Measurements from ENCODE around the gene PRKG1.
A peak's percentile ranks its signal among the peaks of the same experiment; 100 is the strongest.
"Not testable (repeated sequence)": the region's sequence is repeated elsewhere in the genome, so short reads cannot be mapped to it uniquely, and the experiment has no call there.

Gene PRKG1

GRCh38 chr10:51377932-51378599, 303.8 kb downstream of the PRKG1 start:
- DNase-seq (ENCODE audit: low read depth): no peak

DNA sequence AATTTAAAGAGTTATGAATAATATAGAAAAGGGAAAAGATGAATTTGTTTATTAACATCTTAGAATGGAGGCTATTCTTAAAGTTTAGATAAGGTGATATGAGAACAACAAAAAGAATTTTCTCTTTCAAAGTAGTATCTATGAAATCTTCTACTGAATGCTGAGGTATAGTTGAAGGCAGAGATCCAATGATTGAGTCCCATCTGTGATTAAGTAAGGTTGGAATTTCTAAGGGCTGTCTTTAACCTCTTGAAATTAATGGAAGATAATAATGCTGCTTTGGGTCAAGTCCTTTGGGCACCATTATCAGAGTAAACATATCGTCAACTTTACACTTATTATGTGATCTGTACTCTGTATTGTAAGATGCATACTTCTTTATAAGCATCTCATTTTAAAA, 307.9 kb downstream of the PRKG1 start:
- no peak for DNase-seq (ENCODE audit: low read depth)

- no peak for DNase-seq (ENCODE audit: low read depth)
Observed at GRCh38 chr10:51384971-51385370, 310.7 kb downstream of the PRKG1 start.

GRCh38 chr10:51386248-51386885, 312.1 kb downstream of the PRKG1 start:
- no peak for DNase-seq (ENCODE audit: low read depth)

GRCh38 chr10:51389415-51390321, 315.4 kb downstream of the PRKG1 start:
- peak; percentile 92 for DNase-seq (ENCODE audit: low read depth)

- not testable (repeated sequence) for DNase-seq (ENCODE audit: low read depth)
Observed at GRCh38 chr10:51393006-51393405, 318.7 kb downstream of the PRKG1 start.

DNA sequence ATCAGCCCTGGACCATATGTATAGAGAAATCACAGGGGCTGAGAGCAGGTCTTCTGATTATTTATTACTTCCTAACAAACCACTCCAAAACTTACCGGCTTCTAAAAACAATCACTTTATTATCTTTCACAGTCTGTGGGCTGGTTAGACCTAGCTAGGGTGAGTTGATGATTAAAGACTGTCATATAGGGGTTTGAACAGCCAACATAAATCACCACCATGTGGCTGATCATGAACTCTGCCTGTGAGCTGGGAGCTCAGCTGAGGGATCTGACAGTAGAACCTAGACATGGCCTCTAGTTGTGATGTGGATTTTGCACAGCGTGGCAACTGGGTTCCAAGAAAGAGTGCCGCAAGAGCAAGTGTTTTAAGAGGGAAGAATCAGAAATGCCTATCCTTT, 319.8 kb downstream of the PRKG1 start:
- no peak for DNase-seq (ENCODE audit: low read depth)

DNA sequence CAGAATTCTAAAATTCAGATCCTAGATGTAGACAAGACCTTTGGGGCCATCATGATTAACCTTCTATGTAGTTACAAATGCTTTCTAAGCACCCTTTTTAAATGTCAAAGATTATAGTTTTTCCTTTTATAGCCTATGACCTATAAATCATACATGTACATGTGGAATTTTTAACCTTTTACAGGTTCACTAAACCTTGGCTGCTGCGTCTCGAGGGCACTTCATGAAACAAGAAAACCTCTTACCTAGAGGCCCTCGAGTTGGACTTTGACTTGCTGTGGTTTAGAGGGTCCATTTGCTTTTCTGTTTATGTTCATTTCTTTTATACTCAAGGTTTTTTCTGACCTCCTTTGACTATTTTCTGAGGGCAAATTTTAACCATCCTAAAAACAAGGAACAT, 323.0 kb downstream of the PRKG1 start:
- DNase-seq (ENCODE audit: low read depth): no peak

GRCh38 chr10:51397695-51398094, 323.4 kb downstream of the PRKG1 start:
- no peak for DNase-seq (ENCODE audit: low read depth)

DNA sequence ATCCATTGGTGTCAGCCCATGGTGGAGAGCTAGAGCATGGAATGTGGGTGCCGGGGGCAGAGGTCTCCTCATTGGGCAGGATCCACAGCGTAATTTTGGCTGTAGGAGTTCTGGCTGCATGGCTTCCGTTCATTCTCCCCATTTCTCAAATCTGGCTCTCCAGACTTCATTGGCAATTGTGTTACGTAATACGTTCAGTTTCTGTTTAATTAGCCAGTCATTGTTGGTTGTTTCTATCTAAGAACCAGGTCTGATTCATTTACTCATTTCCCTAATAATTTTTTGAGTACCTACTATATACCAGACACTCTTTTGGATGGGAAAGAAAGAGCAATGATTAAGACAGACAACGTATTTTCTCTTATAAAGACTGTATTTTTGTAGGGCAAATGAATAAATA, 325.6 kb downstream of the PRKG1 start:
- no peak for DNase-seq (ENCODE audit: low read depth)

DNA sequence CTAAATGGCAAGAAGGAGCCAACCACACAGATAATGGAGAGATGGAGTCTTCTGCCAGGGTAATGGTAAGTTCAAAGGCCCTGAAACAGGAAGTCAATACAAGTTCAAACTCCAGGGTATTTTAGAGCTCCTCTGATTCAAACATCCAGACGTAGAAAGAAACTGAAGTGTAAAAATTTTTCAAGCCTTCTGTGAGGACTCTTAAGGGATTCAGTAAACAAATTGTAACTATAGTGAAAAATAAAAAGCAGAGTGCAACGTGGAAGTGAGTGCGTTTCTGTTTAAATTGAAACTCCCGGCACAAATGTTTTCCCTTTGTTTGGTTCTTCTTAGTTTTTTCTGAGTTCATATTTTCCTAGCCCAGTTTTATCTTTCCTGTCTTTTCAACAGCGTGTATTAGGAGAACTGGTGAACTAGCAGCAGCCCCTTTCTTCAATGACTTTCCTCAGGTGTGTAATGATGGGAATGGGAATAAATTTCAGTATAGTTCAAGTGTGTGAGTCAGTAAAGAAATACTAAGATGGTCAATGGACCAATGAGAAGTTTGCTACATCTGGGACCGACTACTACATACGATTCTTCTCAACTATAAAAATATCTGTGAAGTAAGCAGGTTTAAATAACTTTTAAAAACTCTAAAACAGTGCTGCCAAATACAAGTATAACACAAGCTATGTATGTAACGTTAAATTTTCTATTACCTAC, 326.3 kb downstream of the PRKG1 start:
- DNase-seq (ENCODE audit: low read depth): no peak

DNA sequence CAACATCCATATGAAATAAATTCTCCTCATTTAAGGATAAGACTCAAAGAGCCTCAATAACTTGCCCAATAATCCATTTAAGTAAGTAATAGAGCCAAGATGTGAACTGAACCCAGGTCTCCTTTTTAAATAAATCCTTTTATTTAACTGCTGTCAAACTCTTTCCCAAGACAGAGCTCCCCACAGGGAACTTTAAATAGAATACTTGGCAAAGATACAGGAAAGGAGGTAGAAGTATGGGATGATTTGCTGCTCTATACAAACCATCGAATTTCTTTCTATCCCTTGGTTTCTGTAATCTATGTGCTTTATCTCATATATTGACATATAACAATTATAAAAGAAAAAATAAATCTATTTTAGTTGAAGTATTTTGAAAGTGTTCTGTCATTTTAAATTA, 329.2 kb downstream of the PRKG1 start:
- no peak for DNase-seq (ENCODE audit: low read depth)

- no peak for DNase-seq (ENCODE audit: low read depth)
Observed at GRCh38 chr10:51405580-51406351, 331.5 kb downstream of the PRKG1 start.

- no peak for DNase-seq (ENCODE audit: low read depth)
Observed at GRCh38 chr10:51406581-51406980, 332.3 kb downstream of the PRKG1 start.

DNA sequence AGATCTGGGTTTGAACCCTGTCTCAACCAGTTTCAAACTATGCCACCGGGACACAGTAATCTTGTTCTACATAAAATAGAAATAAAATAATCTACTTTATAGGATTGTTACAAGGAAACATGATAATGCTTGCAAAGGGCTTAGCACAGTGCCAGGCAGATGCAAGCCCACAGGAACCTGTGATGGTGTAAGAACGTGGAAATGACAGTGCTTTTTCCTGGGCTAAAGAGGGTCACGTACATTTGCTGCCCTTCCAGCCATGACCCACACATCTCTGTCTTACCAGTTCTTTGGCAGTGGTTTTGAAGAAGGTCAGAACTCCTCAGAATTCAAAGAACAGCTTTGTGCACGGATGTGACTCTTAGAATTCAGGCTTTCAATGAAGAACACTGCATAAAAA, 342.2 kb downstream of the PRKG1 start:
- no peak for DNase-seq (ENCODE audit: low read depth)

DNA sequence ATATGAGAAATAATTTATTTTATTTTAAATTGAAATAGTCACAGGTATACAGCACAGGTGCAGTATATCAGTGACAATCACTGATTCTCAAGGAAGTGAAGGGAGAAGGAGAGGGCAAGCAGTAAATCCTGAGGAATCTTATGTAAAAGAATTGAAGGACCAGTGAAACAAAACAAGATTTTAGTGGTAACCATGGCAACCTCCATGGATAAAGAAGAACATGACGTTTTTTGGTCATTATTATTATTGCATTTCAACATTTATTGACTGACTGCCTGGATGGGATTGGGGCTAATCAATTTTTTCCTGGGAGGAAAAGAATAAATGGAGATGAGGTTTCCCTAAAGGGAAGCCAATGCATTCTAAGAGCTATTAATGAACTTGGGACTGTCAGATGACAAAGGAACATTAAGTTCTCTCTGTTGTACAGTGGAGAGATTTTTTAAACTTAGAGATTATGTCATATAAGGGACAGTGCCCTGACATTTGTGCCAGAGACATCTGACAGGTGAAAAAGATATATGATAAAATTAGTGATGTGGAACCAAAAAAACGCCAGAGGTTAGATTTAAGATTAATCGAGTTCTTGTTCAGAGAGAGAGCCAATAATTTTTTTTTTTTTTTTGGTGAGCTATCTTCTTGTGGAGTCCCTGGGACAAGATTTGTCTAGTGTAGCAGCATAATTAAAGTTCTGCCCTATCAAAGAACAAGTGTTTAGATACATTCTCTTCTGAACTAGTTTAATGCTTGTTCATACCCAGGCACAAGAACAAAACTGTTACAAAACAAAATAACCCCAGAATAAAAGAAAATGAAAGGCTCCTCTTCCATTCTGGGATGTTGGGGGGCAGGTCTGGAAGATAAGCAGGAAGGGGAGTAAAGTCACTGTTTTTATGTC, 345.2 kb downstream of the PRKG1 start:
- no peak for DNase-seq (ENCODE audit: low read depth)

DNA sequence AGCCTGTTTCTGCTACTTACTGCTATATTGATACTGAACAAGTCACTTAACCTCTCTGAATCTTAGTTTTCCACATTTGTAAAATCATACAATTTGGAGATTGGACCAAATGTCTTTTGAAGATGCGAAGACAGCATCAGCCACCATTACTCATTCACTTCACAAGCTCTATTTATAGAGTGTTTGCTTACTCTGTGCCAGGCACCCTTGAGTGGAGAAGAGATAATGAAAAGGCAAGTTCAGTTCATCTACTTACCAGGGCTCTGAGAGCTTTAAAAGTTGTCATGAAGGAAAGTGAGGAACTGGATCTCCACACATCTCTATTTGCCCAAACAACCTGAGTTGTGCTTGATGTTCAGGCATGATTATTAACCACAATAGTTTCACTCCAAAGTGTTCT, 347.6 kb downstream of the PRKG1 start:
- DNase-seq (ENCODE audit: low read depth): no peak

DNA sequence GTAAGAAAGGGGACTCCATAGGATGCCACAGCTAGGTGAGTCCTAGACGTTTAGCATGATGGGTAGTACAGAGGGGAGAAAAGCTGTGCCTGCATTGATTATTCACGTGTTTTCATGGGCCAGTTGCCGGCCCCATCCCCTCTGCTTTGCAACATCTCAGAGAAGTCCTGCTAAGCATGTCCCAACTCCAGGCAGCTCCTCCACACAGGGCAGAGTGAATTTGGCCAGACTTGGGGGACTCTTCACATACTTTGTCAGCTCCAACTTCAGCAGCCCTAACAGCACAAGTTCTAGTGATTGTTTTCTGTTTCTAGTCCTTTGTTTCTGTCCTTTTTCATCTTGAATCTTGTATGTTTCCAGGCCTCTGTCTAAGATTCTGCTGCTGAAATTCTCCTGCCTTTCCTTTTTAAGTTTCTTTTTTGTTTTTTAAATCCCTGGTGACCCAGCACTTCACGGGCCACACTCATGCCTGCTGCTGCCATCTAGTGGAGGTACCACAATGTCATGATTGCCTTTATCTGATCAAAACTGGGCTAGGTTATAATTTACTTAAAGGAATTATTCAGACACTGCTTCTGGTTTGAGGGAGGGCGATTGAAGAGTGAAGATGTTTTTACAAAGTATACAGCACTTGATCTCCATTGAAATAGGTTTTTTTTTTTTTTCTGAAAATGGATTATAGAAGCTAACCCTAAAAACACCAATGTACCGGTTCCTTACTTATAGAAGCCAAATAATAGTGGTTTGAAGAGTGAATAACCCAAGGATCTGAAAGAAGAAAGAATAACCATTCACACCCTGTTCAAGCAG, 348.2 kb downstream of the PRKG1 start:
- peak; percentile 15 for DNase-seq (ENCODE audit: low read depth)

- no peak for DNase-seq (ENCODE audit: low read depth)
Observed at GRCh38 chr10:51423121-51423452, 348.8 kb downstream of the PRKG1 start.

GRCh38 chr10:51425431-51425830, 351.1 kb downstream of the PRKG1 start:
- no peak for DNase-seq (ENCODE audit: low read depth)

Measured in HS-27A (cell line).